Thymus (tissue), 11 donors: Measurements from ENCODE around the gene OSGIN1. TPM values are rescaled to one million over a fixed set of nuclear protein-coding genes. Genes with fewer than 3 reads are reported as not detected.

ENCODE experiments used
- DNase-seq, 9 donors: peaks; one replicate each; pipeline ENCODE4 v3.0.0-alpha.2; 2013; ENCODE audit warnings: low spot score in 9 of 9, low read depth in 6 of 9, missing footprints in 1 of 9
- H3K27ac ChIP-seq, 2 donors: one replicate each; pipeline ENCODE4 v1.5.1; 2013; ENCODE audit warnings: control low read depth in 1 of 2, low read depth in 1 of 2, low read length in 1 of 2, mild to moderate bottlenecking in 1 of 2, moderate library complexity in 1 of 2
- H3K27me3 ChIP-seq, 2 donors: one replicate each; pipeline ENCODE4 v1.5.1; 2013; ENCODE audit warnings: low read length in 1 of 2; ENCODE audit not compliant: control insufficient read depth in 2 of 2, insufficient read depth in 1 of 2
- H3K36me3 ChIP-seq, 2 donors: one replicate each; pipeline ENCODE4 v1.5.1; 2013; ENCODE audit warnings: low read length in 1 of 2, mild to moderate bottlenecking in 1 of 2, moderate library complexity in 1 of 2; ENCODE audit not compliant: control insufficient read depth in 2 of 2, insufficient read depth in 2 of 2
- H3K4me1 ChIP-seq, 2 donors: one replicate each; pipeline ENCODE4 v1.5.1; 2013; ENCODE audit warnings: low read length in 2 of 2; ENCODE audit not compliant: control insufficient read depth in 2 of 2, insufficient read depth in 2 of 2
- H3K4me3 ChIP-seq, 2 donors: one replicate each; pipeline ENCODE4 v1.5.1; 2013; ENCODE audit warnings: low read length in 2 of 2, control low read depth in 1 of 2, mild to moderate bottlenecking in 1 of 2
- H3K9me3 ChIP-seq, 2 donors: one replicate each; pipeline ENCODE4 v1.5.1; 2013; ENCODE audit warnings: low read length in 1 of 2, mild to moderate bottlenecking in 1 of 2; ENCODE audit not compliant: control insufficient read depth in 2 of 2, insufficient read depth in 1 of 2
- WGBS: extraction: QIAGEN DNeasy Blood & Tissue Kit; methylation state at CpG from one replicate; pipeline ENCODE4 v1.1.7; 2013; 5-methylcytosine and 5-hydroxymethylcytosine counted together
- polyA plus RNA-seq: library from polyadenylated mRNA; stranded (reverse); fragments of 200-250 nt; gene quantifications from one replicate; pipeline ENCODE4 v1.2.3, GENCODE V29; 2013
- total RNA-seq: library from RNA; stranded (reverse); fragments of 120-200 nt; gene quantifications from one replicate; pipeline ENCODE4 v1.2.4, GENCODE V29; 2013
- donor health status: healthy.

OSGIN1 gene
- total and polyA plus RNA-seq, 2 donors: 0.42 to 3.8 TPM

GRCh38 chr16:83913245-83913633 is 39.8 kb upstream of the OSGIN1 start:
- 93% methylated on average over 15 of the region's 15 CpGs for WGBS
- Histone ChIP-seq H3K36me3 (peaks cover 24 to 67% of the 10 kb centered on the region in 2 donors), H3K9me3 (no peaks in the 10 kb centered on the region), H3K27ac (no peak overlapping the region), H3K4me3 (no peak overlapping the region), H3K4me1 (no peaks in the 10 kb centered on the region), H3K27me3 (no peaks in the 10 kb centered on the region)
- DNase-seq: no peak

- Histone ChIP-seq H3K36me3 (peaks cover 30 to 67% of the 10 kb centered on the region in 2 donors), H3K4me3 (no peak overlapping the region), H3K9me3 (no peaks in the 10 kb centered on the region), H3K27me3 (no peaks in the 10 kb centered on the region), H3K4me1 (no peaks in the 10 kb centered on the region), H3K27ac (no peak overlapping the region)
- WGBS: 98% methylated on average over 21 of the region's 21 CpGs
- DNase-seq: no peak
These were observed 38.8 kb upstream of the OSGIN1 start for GRCh38 chr16:83914091-83914710.

- H3K4me3 ChIP-seq: no peak overlapping the region
- DNase-seq: no peak
- no peak overlapping the region for H3K27ac ChIP-seq
- WGBS: 97% methylated on average over 22 of the region's 22 CpGs
- H3K4me1 ChIP-seq: no peaks in the 10 kb centered on the region
- H3K9me3 ChIP-seq: no peaks in the 10 kb centered on the region
- peaks cover 31 to 68% of the 10 kb centered on the region in 2 donors for H3K36me3 ChIP-seq
- no peaks in the 10 kb centered on the region for H3K27me3 ChIP-seq
These were observed 38.0 kb upstream of the OSGIN1 start for GRCh38 chr16:83915081-83915480.

GRCh38 chr16:83915491-83915890 is 37.5 kb upstream of the OSGIN1 start:
- no peak for DNase-seq
- H3K27ac ChIP-seq: no peak overlapping the region
- whole genome bisulfite sequencing: 97% methylated on average over 14 of the region's 14 CpGs
- H3K4me3 ChIP-seq: no peak overlapping the region
- no peaks in the 10 kb centered on the region for H3K4me1 ChIP-seq
- H3K9me3 ChIP-seq: no peaks in the 10 kb centered on the region
- H3K27me3 ChIP-seq: no peaks in the 10 kb centered on the region
- H3K36me3 ChIP-seq: peaks cover 31 to 65% of the 10 kb centered on the region in 2 donors

- Histone ChIP-seq H3K4me3 (no peak overlapping the region), H3K36me3 (peaks cover 18 to 54% of the 10 kb centered on the region in 2 donors), H3K9me3 (no peaks in the 10 kb centered on the region), H3K27me3 (no peaks in the 10 kb centered on the region), H3K4me1 (no peaks in the 10 kb centered on the region), H3K27ac (no peak overlapping the region)
- no peak for DNase-seq
- 96% methylated on average over 51 of the region's 51 CpGs for WGBS
These were observed 35.6 kb upstream of the OSGIN1 start for GRCh38 chr16:83917152-83918120.

- Histone ChIP-seq H3K4me3 (no peak overlapping the region), H3K4me1 (no peaks in the 10 kb centered on the region), H3K27ac (no peak overlapping the region), H3K9me3 (no peaks in the 10 kb centered on the region), H3K27me3 (no peaks in the 10 kb centered on the region), H3K36me3 (peaks cover 13 to 27% of the 10 kb centered on the region in 2 donors)
- no peak for DNase-seq
- WGBS: 95% methylated on average over 2 of the region's 2 CpGs
These were observed 32.0 kb upstream of the OSGIN1 start for GRCh38 chr16:83920894-83921491.

- Histone ChIP-seq H3K9me3 (no peaks in the 10 kb centered on the region), H3K4me3 (no peak overlapping the region), H3K27me3 (no peaks in the 10 kb centered on the region), H3K36me3 (peaks cover 4 to 11% of the 10 kb centered on the region in 2 donors), H3K27ac (no peak overlapping the region), H3K4me1 (no peaks in the 10 kb centered on the region)
- 96% methylated on average over 31 of the region's 31 CpGs for WGBS
- no peak for DNase-seq
These were observed 29.3 kb upstream of the OSGIN1 start for GRCh38 chr16:83923581-83924365.

- 95% methylated on average over 13 of the region's 13 CpGs for WGBS
- H3K4me3 ChIP-seq: no peak overlapping the region
- no peaks in the 10 kb centered on the region for H3K4me1 ChIP-seq
- DNase-seq: no peak
- H3K36me3 ChIP-seq: peaks cover 0 to 2% of the 10 kb centered on the region in 2 donors
- no peaks in the 10 kb centered on the region for H3K27me3 ChIP-seq
- no peaks in the 10 kb centered on the region for H3K9me3 ChIP-seq
- H3K27ac ChIP-seq: no peak overlapping the region
These were observed 28.4 kb upstream of the OSGIN1 start for GRCh38 chr16:83924686-83925085.
